Thymus (tissue), 11 donors: ENCODE measurements around the gene ZNHIT2. TPM values are rescaled to one million over a fixed set of nuclear protein-coding genes. Genes with fewer than 3 reads are reported as not detected.

Source experiments
- DNase-seq, 9 donors: peaks; one replicate each; pipeline ENCODE4 v3.0.0-alpha.2; 2013; ENCODE audit warnings: low spot score in 9 of 9, low read depth in 6 of 9, missing footprints in 1 of 9
- H3K27ac ChIP-seq, 2 donors: one replicate each; pipeline ENCODE4 v1.5.1; 2013; ENCODE audit warnings: control low read depth in 1 of 2, low read depth in 1 of 2, low read length in 1 of 2, mild to moderate bottlenecking in 1 of 2, moderate library complexity in 1 of 2
- H3K27me3 ChIP-seq, 2 donors: one replicate each; pipeline ENCODE4 v1.5.1; 2013; ENCODE audit warnings: low read length in 1 of 2; ENCODE audit not compliant: control insufficient read depth in 2 of 2, insufficient read depth in 1 of 2
- H3K36me3 ChIP-seq, 2 donors: one replicate each; pipeline ENCODE4 v1.5.1; 2013; ENCODE audit warnings: low read length in 1 of 2, mild to moderate bottlenecking in 1 of 2, moderate library complexity in 1 of 2; ENCODE audit not compliant: control insufficient read depth in 2 of 2, insufficient read depth in 2 of 2
- H3K4me1 ChIP-seq, 2 donors: one replicate each; pipeline ENCODE4 v1.5.1; 2013; ENCODE audit warnings: low read length in 2 of 2; ENCODE audit not compliant: control insufficient read depth in 2 of 2, insufficient read depth in 2 of 2
- H3K4me3 ChIP-seq, 2 donors: one replicate each; pipeline ENCODE4 v1.5.1; 2013; ENCODE audit warnings: low read length in 2 of 2, control low read depth in 1 of 2, mild to moderate bottlenecking in 1 of 2
- H3K9me3 ChIP-seq, 2 donors: one replicate each; pipeline ENCODE4 v1.5.1; 2013; ENCODE audit warnings: low read length in 1 of 2, mild to moderate bottlenecking in 1 of 2; ENCODE audit not compliant: control insufficient read depth in 2 of 2, insufficient read depth in 1 of 2
- WGBS: extraction: QIAGEN DNeasy Blood & Tissue Kit; methylation state at CpG from one replicate; pipeline ENCODE4 v1.1.7; 2013; 5-methylcytosine and 5-hydroxymethylcytosine counted together
- polyA plus RNA-seq: library from polyadenylated mRNA; stranded (reverse); fragments of 200-250 nt; gene quantifications from one replicate; pipeline ENCODE4 v1.2.3, GENCODE V29; 2013
- total RNA-seq: library from RNA; stranded (reverse); fragments of 120-200 nt; gene quantifications from one replicate; pipeline ENCODE4 v1.2.4, GENCODE V29; 2013
- donor health status: healthy.

The ZNHIT2 gene
- total and polyA plus RNA-seq, 2 donors = 10.1 to 16.5 TPM

DNA sequence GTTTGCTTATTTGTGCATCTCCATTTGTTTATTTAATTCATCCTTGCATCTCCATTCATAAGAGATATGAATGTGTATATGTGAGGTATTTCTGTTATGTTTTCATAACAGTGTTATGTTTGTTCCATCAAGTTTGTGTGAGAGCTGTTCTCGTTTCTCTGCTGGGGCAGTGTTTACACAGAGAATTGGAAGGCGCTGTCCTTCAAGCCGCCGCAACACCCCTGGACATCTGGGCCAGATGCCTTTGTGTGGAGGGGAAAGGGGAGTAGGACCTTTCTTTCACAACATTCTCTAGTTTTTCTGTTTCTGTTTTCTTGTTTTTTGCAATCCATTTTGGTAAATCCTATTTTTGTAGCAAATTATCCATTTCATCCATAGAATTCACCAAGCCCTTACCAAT is 12.9 kb downstream of the ZNHIT2 start:
- DNase-seq = no peak
- Histone ChIP-seq H3K27ac (no peak overlapping the region), H3K27me3 (no peaks in the 10 kb centered on the region), H3K4me3 (no peak overlapping the region), H3K9me3 (no peaks in the 10 kb centered on the region), H3K36me3 (peaks cover 36 to 56% of the 10 kb centered on the region in 2 donors), H3K4me1 (no peaks in the 10 kb centered on the region)
- WGBS = 98% methylated on average over 4 of the region's 4 CpGs

DNA sequence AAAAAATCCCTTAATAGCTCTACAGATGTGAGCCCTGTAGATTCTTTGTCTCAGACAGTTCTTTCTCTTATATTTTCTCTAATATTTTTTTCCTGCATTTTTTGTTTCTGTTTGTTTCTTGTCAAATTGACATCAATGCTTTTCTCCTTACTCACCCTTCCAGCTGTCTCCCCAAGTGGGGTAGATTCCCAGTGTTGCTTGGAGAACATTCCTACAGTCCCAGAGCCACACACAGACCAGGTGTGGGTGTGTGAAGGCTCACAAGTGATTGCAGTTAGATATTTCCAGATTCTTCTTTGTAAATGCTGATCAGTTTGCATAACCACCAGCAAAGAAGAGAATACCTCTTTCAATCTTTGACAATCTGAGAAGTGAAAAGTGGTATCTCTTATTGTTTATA is 14.0 kb downstream of the ZNHIT2 start:
- DNase-seq = no peak
- H3K27me3 ChIP-seq = no peaks in the 10 kb centered on the region
- H3K4me3 ChIP-seq = no peak overlapping the region
- no peaks in the 10 kb centered on the region for H3K4me1 ChIP-seq
- no peaks in the 10 kb centered on the region for H3K9me3 ChIP-seq
- no peak overlapping the region for H3K27ac ChIP-seq
- peaks cover 25 to 47% of the 10 kb centered on the region in 2 donors for H3K36me3 ChIP-seq

DNA sequence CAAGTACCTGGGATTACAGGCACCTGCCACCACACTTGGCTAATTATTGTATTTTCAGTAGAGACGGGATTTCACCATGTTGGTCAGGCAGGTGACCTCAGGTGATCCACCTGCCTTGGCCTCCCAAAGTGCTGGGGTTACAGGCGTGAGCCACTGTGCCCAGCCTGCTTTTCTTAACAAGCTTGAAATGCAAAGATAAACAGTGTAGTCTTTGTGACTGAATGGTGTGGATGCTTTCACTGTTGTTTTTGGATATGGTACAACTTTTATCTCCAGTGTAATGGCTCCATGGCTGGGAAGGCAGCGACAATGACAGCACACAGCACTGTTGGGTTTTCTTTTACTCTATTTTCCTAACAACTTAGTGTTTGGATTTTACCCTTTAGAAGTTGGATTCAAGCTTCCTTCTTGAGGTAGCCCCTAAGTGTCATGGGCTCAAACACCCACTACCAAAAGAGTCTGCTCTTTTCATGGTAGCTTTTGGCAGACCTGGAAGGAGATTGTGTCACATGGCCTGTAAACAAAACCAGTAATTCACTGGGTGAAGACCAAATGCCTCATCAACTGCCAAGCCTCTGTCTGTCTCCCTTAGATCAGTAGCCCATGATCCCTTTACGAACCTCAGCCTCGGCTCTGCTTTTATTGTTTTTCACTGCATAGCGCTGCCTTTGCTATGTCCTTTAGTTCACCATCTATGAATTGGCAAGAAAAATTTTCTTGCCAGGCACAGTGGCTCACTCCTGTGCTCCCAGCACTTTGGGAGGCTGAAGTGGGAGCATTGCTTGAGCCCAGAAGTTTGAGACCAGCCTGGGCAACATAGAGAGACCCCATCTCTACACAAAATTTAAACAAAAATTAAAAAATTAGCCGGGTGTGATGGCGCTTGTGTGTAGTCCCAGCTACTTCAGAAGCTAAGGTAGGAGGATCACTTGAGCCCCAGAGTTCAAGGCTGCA is 15.1 kb downstream of the ZNHIT2 start:
- 95% methylated on average over 8 of the region's 8 CpGs for WGBS
- H3K4me3 ChIP-seq = no peak overlapping the region
- H3K9me3 ChIP-seq = no peaks in the 10 kb centered on the region
- H3K36me3 ChIP-seq = peaks cover 24 to 45% of the 10 kb centered on the region in 2 donors
- peaks cover 0 to 3% of the 10 kb centered on the region in 2 donors for H3K4me1 ChIP-seq
- no peaks in the 10 kb centered on the region for H3K27me3 ChIP-seq
- H3K27ac ChIP-seq = no peak overlapping the region
- DNase-seq = no peak

DNA sequence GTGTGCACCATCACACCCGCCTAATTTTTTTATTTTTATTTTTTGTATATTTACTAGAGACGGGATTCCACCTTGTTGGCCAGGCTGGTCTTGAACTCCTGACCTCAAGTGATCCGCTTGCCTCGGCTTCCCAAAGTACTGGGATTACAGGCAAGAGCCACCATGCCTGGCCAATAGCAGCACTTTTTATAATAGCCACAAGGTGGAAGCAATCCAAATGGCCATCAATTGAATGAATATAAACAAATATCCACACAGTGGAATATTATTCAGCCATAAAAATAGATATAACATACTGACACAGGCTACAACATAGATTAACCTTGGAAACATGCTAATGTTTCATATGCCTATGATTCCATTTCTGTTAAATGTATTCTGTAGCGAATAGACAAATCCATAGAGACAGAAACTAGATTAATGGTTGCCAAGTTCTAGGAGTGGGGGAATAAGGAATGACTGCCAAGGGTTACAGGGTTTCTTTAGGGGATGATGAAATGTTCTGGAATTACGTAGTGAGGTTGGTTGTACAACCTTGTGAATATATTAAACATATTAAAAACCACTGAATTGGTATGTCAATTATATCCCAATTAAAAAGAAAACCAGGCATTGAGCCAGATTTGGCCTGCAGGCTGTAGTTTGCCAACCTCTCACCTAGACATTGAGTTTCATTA is 16.7 kb downstream of the ZNHIT2 start:
- Histone ChIP-seq H3K4me3 (no peak overlapping the region), H3K36me3 (peaks cover 22 to 40% of the 10 kb centered on the region in 2 donors), H3K27me3 (no peaks in the 10 kb centered on the region), H3K27ac (no peak overlapping the region), H3K9me3 (no peaks in the 10 kb centered on the region), H3K4me1 (peaks cover 7 to 15% of the 10 kb centered on the region in 2 donors)
- no peak for DNase-seq
- WGBS = 98% methylated on average over 6 of the region's 6 CpGs

DNA sequence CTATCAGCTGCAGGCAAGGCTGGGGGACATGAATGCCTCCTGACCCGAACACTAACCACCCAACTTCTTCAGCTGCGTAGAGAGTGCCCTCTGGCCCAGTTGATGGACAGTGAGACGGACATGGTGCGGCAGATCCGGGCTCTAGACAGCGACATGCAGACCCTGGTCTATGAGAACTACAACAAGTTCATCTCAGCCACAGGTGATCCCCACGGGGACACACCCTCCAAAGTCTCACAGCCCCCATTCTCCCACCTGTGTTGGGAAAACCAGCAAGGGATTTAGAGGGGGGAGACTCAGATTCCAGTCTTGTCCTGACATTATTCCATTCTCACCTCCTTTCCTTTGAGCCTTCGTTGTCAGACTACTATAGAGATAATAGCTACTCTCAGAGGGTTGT is 20.6 kb downstream of the ZNHIT2 start:
- no peaks in the 10 kb centered on the region for H3K9me3 ChIP-seq
- no peak for DNase-seq
- peak overlapping the region; percentile 82 to 87 for H3K4me3 ChIP-seq
- peak overlapping the region in 1 of 2 donors; percentile 65 for H3K27ac ChIP-seq
- WGBS = 76% methylated on average over 8 of the region's 8 CpGs
- peaks cover 7 to 18% of the 10 kb centered on the region in 2 donors for H3K4me1 ChIP-seq
- H3K36me3 ChIP-seq = peaks cover 15 to 21% of the 10 kb centered on the region in 2 donors
- H3K27me3 ChIP-seq = no peaks in the 10 kb centered on the region

DNA sequence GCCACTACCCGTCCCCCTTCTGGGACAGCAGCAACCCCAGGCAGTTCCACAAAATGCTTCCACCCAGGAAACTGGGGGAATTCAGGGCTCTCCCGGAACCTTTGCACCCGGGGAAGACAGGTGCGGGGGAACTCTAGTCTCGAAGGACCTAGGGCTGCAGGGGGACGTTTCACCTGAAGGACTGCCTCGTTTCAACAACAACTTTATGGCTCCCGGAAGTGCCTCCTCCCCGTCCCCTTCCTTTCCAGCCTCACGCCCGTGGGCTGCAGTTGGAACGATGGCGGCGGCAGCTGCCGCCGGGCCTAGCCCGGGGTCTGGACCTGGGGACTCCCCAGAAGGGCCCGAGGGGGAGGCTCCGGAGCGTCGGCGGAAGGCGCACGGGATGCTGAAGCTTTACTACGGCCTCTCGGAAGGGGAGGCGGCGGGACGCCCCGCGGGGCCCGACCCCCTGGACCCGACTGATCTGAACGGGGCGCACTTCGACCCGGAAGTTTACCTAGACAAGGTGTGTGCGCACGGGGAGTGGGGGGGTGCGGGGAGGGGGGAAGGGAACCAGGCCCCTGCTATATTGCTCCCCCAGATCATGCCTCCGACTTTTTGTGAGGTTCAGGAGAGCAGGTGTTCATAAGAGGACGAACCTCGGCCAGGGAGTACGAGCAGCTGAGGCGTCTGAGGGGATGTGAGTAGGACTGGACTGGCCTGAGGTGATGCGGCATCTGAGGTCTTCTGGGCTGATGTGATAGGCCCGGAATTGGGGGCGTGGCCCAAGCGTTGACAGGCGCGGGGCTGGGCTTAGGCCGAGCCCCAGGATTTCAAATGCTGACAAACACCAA is 21.3 kb downstream of the ZNHIT2 start, which contains the start of gene VPS51:
Gene VPS51, plus strand, starts transcription at position 241 of the 833 bp plus-strand sequence. Its CDS starts 37 bp downstream, at position 278.
- H3K27me3 ChIP-seq = no peaks in the 10 kb centered on the region
- peak; percentile 75 to 95 (median 87) for DNase-seq
- no peaks in the 10 kb centered on the region for H3K9me3 ChIP-seq
- WGBS = under 1% methylated on average over 52 of the region's 52 CpGs
- peak within 1 kb of the TSS; percentile 87 to 89 for H3K27ac ChIP-seq
- peaks cover 11 to 18% of the 10 kb centered on the region in 2 donors for H3K36me3 ChIP-seq
- H3K4me1 ChIP-seq = peaks cover 7 to 18% of the 10 kb centered on the region in 2 donors
- H3K4me3 ChIP-seq = peak within 1 kb of the TSS; percentile 82 to 87

DNA sequence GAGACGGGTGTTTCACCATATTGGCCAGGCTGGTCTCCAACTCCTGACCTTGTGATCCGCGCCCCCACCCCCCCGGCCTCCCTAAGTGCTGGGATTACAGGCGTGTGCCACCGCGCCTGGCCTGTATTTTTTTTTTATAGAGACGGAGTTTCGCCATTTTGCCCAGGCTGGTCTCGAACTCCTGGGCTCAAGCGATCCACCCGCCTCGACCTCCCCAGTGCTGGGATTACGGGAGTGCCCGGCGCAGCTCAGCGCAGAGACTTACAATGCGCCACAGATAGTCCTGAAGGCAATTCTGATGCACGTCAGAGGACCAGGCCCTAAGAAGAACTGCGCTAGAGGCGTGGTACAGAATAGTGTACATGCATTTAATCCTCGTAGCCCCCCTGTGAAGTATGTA is 22.1 kb downstream of the ZNHIT2 start:
- H3K9me3 ChIP-seq = no peaks in the 10 kb centered on the region
- H3K4me3 ChIP-seq = no peak overlapping the region
- 87% methylated on average over 22 of the region's 22 CpGs for WGBS
- peaks cover 11 to 15% of the 10 kb centered on the region in 2 donors for H3K36me3 ChIP-seq
- H3K27me3 ChIP-seq = no peaks in the 10 kb centered on the region
- no peak overlapping the region for H3K27ac ChIP-seq
- H3K4me1 ChIP-seq = peaks cover 7 to 18% of the 10 kb centered on the region in 2 donors
- DNase-seq = no peak

DNA sequence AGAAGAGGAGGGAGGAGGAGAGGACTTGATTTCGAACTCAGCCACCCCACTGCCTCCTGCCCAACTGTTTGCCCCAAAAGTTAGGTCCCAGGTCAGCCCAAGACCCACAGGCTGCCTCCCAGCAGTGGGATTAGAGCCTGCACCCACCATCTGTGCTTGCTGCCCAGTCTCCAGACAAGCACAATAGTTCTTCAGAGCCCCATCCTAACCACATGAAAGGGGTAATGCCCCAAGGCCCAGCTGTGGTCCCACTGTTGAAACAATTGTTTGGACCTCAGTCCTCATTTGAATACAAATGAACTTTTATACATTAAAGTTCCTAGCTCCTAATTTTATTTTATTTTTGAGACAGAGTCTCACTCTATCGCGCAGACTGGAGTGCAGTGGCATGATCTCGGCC is 26.9 kb downstream of the ZNHIT2 start:
- peaks cover 37 to 38% of the 10 kb centered on the region in 2 donors for H3K36me3 ChIP-seq
- H3K4me1 ChIP-seq = peaks cover 0 to 2% of the 10 kb centered on the region in 2 donors
- no peak overlapping the region for H3K27ac ChIP-seq
- H3K4me3 ChIP-seq = no peak overlapping the region
- no peaks in the 10 kb centered on the region for H3K27me3 ChIP-seq
- WGBS = 97% methylated on average over 4 of the region's 4 CpGs
- DNase-seq = no peak
- peaks cover 0 to 2% of the 10 kb centered on the region in 2 donors for H3K9me3 ChIP-seq
